ENCODE measurements around the gene DUSP28. TPM values are rescaled to one million over a fixed set of nuclear protein-coding genes. Genes with fewer than 3 reads are reported as not detected.

Gene DUSP28
- total RNA-seq, 1 experiment from 2014 or later: 2.3 TPM

DNA sequence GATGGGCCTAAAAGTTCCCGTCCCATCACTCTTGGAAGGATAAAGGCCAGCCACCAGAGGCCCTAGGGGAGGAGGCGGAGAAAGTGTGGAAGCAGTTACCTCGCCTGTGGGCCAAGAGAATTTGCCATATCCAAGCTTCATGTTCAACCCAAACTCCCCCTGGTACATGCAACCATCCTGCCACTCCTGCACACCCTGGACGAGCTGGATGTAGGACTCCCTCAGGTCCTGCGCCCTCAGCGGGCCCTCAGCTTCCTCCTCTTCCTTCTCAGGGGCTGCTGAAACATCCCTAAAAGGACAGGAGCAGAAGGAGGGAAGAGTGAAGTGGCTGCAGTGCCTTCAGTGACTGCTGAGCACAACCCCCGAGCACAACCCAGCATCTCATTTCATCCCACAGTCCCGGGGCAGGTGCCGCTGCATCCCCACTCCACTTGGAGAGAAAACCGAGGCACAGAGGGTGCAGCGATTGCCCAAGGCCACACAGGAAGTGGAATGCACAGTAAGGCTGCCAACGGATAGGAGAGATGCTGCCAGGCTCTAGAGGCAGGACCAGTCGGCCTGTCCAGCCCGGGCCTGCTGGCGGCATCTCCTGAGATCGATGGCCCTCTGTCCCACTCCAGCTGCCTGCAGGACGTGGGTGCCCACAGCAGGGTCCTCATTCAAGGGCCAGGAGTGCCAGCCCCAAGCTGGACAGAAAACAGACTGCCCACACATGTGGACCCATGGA lies 5.2 kb upstream of the DUSP28 start:
- ATAC-seq (no peak), DNase-seq (ENCODE audit: low spot score) (no peak)
- ChIA-PET POLR2A (no interaction called here), CTCF (interaction anchor here (2.9 kb wide), 1 partner anchor 42 kb away, joined by 24 read pairs; no protein-coding TSS in a partner anchor)
- TF ChIP-seq GRHL2 (CRISPR knock-in tag; IDR thresholded peaks at IDR 0.05; ENCODE audit: insufficient replicate concordance, severe bottlenecking) (no peak), RELA (CRISPR knock-in tag; IDR thresholded peaks at IDR 0.05; ENCODE audit: borderline replicate concordance) (no peak), MXD4 (CRISPR knock-in tag; IDR thresholded peaks at IDR 0.05; ENCODE audit: borderline replicate concordance) (no peak), PRRX2 (CRISPR knock-in tag; IDR thresholded peaks at IDR 0.05) (no peak), NFYB (CRISPR knock-in tag; conservative IDR thresholded peaks at IDR 0.05; ENCODE audit: low read depth) (no peak), HMGA2 (CRISPR knock-in tag; IDR thresholded peaks at IDR 0.05) (no peak), TEAD1 (CRISPR knock-in tag; IDR thresholded peaks at IDR 0.05) (no peak), JAZF1 (CRISPR knock-in tag; IDR thresholded peaks at IDR 0.05) (no peak), NR2C2 (CRISPR knock-in tag; IDR thresholded peaks at IDR 0.05) (no peak), EMX1 (CRISPR knock-in tag; IDR thresholded peaks at IDR 0.05) (no peak), RORB (CRISPR knock-in tag; IDR thresholded peaks at IDR 0.05) (no peak), SP1 (CRISPR knock-in tag; conservative IDR thresholded peaks at IDR 0.05) (no peak)
- TF ChIP-seq, protein P1, sequence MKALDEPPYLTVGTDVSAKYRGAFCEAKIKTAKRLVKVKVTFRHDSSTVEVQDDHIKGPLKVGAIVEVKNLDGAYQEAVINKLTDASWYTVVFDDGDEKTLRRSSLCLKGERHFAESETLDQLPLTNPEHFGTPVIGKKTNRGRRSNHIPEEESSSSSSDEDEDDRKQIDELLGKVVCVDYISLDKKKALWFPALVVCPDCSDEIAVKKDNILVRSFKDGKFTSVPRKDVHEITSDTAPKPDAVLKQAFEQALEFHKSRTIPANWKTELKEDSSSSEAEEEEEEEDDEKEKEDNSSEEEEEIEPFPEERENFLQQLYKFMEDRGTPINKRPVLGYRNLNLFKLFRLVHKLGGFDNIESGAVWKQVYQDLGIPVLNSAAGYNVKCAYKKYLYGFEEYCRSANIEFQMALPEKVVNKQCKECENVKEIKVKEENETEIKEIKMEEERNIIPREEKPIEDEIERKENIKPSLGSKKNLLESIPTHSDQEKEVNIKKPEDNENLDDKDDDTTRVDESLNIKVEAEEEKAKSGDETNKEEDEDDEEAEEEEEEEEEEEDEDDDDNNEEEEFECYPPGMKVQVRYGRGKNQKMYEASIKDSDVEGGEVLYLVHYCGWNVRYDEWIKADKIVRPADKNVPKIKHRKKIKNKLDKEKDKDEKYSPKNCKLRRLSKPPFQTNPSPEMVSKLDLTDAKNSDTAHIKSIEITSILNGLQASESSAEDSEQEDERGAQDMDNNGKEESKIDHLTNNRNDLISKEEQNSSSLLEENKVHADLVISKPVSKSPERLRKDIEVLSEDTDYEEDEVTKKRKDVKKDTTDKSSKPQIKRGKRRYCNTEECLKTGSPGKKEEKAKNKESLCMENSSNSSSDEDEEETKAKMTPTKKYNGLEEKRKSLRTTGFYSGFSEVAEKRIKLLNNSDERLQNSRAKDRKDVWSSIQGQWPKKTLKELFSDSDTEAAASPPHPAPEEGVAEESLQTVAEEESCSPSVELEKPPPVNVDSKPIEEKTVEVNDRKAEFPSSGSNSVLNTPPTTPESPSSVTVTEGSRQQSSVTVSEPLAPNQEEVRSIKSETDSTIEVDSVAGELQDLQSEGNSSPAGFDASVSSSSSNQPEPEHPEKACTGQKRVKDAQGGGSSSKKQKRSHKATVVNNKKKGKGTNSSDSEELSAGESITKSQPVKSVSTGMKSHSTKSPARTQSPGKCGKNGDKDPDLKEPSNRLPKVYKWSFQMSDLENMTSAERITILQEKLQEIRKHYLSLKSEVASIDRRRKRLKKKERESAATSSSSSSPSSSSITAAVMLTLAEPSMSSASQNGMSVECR (CRISPR knock-in tag; IDR thresholded peaks at IDR 0.05; ENCODE audit: borderline replicate concordance): no peak
- TF ChIP-seq, protein P2, sequence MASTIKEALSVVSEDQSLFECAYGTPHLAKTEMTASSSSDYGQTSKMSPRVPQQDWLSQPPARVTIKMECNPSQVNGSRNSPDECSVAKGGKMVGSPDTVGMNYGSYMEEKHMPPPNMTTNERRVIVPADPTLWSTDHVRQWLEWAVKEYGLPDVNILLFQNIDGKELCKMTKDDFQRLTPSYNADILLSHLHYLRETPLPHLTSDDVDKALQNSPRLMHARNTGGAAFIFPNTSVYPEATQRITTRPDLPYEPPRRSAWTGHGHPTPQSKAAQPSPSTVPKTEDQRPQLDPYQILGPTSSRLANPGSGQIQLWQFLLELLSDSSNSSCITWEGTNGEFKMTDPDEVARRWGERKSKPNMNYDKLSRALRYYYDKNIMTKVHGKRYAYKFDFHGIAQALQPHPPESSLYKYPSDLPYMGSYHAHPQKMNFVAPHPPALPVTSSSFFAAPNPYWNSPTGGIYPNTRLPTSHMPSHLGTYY (CRISPR knock-in tag; IDR thresholded peaks at IDR 0.05): no peak
- TF ChIP-seq, protein P3, sequence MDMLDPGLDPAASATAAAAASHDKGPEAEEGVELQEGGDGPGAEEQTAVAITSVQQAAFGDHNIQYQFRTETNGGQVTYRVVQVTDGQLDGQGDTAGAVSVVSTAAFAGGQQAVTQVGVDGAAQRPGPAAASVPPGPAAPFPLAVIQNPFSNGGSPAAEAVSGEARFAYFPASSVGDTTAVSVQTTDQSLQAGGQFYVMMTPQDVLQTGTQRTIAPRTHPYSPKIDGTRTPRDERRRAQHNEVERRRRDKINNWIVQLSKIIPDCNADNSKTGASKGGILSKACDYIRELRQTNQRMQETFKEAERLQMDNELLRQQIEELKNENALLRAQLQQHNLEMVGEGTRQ (CRISPR knock-in tag; IDR thresholded peaks at IDR 0.05): no peak
- Mint-ChIP-seq H3K9me3 (peaks cover 18% of the 10 kb centered on the region), H3K27ac (no peak overlapping the region), H3K36me3 (peaks cover 20% of the 10 kb centered on the region), H3K4me1 (peaks cover 19% of the 10 kb centered on the region), H3K4me3 (no peak overlapping the region), H3K27me3 (ENCODE audit: low read depth) (peaks cover 30% of the 10 kb centered on the region)

DNA sequence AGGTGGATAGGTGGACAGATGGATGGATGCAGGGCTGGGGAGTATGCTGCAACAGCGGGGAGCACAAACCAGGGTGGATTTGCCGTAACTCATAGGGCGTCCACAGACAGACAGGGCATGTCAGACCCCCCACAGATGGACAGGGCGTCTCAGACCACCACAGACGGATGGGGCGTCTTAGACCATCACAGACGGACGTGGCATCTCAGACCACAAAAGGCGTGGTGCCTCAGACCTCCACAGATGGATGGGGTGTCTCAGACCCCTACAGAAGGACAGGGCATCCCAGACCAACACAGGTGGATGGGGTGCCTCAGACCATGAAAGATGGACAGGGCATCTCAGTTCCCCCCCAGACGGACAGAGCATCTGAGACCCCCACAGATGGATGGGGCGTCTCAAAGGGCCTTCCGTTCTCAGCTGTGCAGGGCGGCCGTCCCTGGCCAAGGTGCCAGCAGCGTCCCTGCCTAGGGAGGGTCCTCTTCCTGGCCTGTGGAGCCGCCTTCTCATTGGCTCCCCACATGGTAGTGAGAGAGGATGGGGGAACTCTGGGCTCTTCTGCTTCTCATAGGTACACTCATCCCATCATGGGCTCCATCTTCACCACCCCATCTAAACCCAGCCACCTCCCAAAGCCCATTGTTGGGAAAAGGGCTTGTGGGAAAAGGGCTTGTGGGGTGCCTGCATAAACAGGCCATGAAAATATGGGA lies 4.5 kb upstream of the DUSP28 start:
- no peak overlapping the region for H3K27ac Mint-ChIP-seq
- H3K36me3 Mint-ChIP-seq: peaks cover 15% of the 10 kb centered on the region
- no peak for DNase-seq (ENCODE audit: low spot score)
- H3K27me3 Mint-ChIP-seq (ENCODE audit: low read depth): peaks cover 32% of the 10 kb centered on the region
- H3K4me3 Mint-ChIP-seq: no peak overlapping the region
- peaks cover 20% of the 10 kb centered on the region for H3K4me1 Mint-ChIP-seq
- peaks cover 15% of the 10 kb centered on the region for H3K9me3 Mint-ChIP-seq
- POLR2A ChIA-PET: no interaction called here
- ATAC-seq: no peak
- CTCF ChIA-PET: interaction anchor here (2.6 to 2.9 kb wide), 2 partner anchors 24 to 42 kb away, joined by 11 to 24 read pairs; no protein-coding TSS in a partner anchor
- TF ChIP-seq, protein P4, sequence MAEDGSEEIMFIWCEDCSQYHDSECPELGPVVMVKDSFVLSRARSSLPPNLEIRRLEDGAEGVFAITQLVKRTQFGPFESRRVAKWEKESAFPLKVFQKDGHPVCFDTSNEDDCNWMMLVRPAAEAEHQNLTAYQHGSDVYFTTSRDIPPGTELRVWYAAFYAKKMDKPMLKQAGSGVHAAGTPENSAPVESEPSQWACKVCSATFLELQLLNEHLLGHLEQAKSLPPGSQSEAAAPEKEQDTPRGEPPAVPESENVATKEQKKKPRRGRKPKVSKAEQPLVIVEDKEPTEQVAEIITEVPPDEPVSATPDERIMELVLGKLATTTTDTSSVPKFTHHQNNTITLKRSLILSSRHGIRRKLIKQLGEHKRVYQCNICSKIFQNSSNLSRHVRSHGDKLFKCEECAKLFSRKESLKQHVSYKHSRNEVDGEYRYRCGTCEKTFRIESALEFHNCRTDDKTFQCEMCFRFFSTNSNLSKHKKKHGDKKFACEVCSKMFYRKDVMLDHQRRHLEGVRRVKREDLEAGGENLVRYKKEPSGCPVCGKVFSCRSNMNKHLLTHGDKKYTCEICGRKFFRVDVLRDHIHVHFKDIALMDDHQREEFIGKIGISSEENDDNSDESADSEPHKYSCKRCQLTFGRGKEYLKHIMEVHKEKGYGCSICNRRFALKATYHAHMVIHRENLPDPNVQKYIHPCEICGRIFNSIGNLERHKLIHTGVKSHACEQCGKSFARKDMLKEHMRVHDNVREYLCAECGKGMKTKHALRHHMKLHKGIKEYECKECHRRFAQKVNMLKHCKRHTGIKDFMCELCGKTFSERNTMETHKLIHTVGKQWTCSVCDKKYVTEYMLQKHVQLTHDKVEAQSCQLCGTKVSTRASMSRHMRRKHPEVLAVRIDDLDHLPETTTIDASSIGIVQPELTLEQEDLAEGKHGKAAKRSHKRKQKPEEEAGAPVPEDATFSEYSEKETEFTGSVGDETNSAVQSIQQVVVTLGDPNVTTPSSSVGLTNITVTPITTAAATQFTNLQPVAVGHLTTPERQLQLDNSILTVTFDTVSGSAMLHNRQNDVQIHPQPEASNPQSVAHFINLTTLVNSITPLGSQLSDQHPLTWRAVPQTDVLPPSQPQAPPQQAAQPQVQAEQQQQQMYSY (CRISPR knock-in tag; IDR thresholded peaks at IDR 0.05): no peak
- TF ChIP-seq FOXK1 (CRISPR knock-in tag; IDR thresholded peaks at IDR 0.05) (no peak), FOXJ3 (CRISPR knock-in tag; IDR thresholded peaks at IDR 0.05; ENCODE audit: borderline replicate concordance) (no peak), NFE2L1 (CRISPR knock-in tag; IDR thresholded peaks at IDR 0.05) (no peak), TEAD1 (CRISPR knock-in tag; IDR thresholded peaks at IDR 0.05) (no peak), GABPB1 (CRISPR knock-in tag; IDR thresholded peaks at IDR 0.05) (no peak), ZNF219 (CRISPR knock-in tag; IDR thresholded peaks at IDR 0.05; ENCODE audit: borderline replicate concordance) (no peak)
- TF ChIP-seq, protein P5, sequence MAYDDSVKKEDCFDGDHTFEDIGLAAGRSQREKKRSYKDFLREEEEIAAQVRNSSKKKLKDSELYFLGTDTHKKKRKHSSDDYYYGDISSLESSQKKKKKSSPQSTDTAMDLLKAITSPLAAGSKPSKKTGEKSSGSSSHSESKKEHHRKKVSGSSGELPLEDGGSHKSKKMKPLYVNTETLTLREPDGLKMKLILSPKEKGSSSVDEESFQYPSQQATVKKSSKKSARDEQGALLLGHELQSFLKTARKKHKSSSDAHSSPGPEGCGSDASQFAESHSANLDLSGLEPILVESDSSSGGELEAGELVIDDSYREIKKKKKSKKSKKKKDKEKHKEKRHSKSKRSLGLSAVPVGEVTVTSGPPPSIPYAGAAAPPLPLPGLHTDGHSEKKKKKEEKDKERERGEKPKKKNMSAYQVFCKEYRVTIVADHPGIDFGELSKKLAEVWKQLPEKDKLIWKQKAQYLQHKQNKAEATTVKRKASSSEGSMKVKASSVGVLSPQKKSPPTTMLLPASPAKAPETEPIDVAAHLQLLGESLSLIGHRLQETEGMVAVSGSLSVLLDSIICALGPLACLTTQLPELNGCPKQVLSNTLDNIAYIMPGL (CRISPR knock-in tag; IDR thresholded peaks at IDR 0.05): no peak

Measured in WTC11 (cell line).